ENCODE data around the gene GRK6. TPM values are rescaled to one million over a fixed set of nuclear protein-coding genes. Genes with fewer than 3 reads are reported as not detected.

GRK6 gene
- total RNA-seq, 2 experiments from 2014 or later = 186 to 192 TPM

DNA sequence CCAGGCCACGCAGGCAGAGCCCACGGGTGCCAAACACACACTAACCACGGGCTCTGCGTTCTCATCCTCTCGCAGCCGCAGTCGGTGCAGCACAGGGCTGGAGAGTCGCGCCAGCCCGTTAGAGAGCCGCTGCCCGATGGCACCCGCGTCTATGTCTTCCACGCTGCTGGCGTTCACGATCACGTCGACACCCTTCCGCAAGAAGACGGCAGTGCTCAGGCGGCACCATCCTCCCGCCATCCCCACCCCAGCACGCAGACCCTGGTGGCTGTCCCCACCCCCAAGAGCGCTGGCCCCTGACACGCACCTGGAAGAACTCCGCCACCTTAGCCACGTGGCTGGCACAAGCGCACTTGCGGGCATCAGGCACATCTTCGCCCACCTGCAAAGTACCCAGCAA is 41.0 kb downstream of the GRK6 start:
- POLR2A ChIA-PET = no interaction called here

DNA sequence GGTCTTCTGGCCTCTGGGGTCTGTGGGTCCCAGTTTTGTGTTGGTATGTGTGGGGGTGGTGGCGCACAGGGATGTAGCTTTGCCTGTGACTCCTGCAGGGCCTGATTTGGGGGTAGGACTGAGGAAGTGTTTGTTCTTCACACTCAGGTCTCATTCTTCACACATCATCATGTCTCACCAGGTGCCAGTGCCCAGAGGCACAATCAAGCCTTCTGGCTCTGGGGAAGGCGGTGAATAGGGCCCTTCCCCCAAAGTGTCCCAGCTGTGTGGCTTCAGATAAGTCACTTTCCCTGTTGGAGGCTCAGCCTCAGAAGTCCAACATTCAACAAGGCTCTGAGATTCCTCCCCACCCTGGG is 41.8 kb downstream of the GRK6 start:
- Histone ChIP-seq H3K27me3 (ENCODE audit: control insufficient read depth in 1 of 2, insufficient read depth in 2 of 2, low read length in 2 of 2) (peaks cover 0 to 5% of the 10 kb centered on the region in 2 experiments), H3K4me1 (ENCODE audit: insufficient read depth, low read length) (peaks cover 16% of the 10 kb centered on the region), H3K9me3 (ENCODE audit: control insufficient read depth in 1 of 2, insufficient read depth in 1 of 2, low read length in 2 of 2) (no peaks in the 10 kb centered on the region), H3K4me3 (ENCODE audit: low read length) (no peak overlapping the region), H3K27ac (ENCODE audit: low read depth in 1 of 2, low read length in 2 of 2) (no peak overlapping the region), H3K36me3 (ENCODE audit: insufficient read depth, low read length) (no peaks in the 10 kb centered on the region)
- no peaks in the 10 kb centered on the region for H3K36me3 Mint-ChIP-seq (ENCODE audit: low read depth)
- no peak for DNase-seq
- ChIA-PET POLR2A (interaction anchor here (0.6 kb wide), 1 partner anchor 274 kb away, joined by 4 read pairs; no protein-coding TSS in a partner anchor), CTCF (no interaction called here)
- TF ChIP-seq, protein P1, sequence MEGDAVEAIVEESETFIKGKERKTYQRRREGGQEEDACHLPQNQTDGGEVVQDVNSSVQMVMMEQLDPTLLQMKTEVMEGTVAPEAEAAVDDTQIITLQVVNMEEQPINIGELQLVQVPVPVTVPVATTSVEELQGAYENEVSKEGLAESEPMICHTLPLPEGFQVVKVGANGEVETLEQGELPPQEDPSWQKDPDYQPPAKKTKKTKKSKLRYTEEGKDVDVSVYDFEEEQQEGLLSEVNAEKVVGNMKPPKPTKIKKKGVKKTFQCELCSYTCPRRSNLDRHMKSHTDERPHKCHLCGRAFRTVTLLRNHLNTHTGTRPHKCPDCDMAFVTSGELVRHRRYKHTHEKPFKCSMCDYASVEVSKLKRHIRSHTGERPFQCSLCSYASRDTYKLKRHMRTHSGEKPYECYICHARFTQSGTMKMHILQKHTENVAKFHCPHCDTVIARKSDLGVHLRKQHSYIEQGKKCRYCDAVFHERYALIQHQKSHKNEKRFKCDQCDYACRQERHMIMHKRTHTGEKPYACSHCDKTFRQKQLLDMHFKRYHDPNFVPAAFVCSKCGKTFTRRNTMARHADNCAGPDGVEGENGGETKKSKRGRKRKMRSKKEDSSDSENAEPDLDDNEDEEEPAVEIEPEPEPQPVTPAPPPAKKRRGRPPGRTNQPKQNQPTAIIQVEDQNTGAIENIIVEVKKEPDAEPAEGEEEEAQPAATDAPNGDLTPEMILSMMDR (IDR thresholded peaks at IDR 0.05) = no peak
- H3K9me3 Mint-ChIP-seq = no peaks in the 10 kb centered on the region
- no peak for ATAC-seq (ENCODE audit: poor library complexity)
- H3K4me3 Mint-ChIP-seq = no peak overlapping the region
- H3K27ac Mint-ChIP-seq = no peak overlapping the region
- intact Hi-C loops (cut with DNase I, micrococcal nuclease) = no loop called here
- no peaks in the 10 kb centered on the region for H3K27me3 Mint-ChIP-seq
- no peaks in the 10 kb centered on the region for H3K4me1 Mint-ChIP-seq (ENCODE audit: low read depth)

More for the DNA sequence above, 41.0 kb downstream of the GRK6 start:
- DNase-seq (no peak), ATAC-seq (ENCODE audit: poor library complexity) (no peak)
- Mint-ChIP-seq H3K4me1 (ENCODE audit: low read depth) (no peaks in the 10 kb centered on the region), H3K27ac (no peak overlapping the region), H3K9me3 (no peaks in the 10 kb centered on the region), H3K36me3 (ENCODE audit: low read depth) (no peaks in the 10 kb centered on the region), H3K4me3 (no peak overlapping the region), H3K27me3 (no peaks in the 10 kb centered on the region)
- Histone ChIP-seq H3K27ac (ENCODE audit: low read depth in 1 of 2, low read length in 2 of 2) (no peak overlapping the region), H3K36me3 (ENCODE audit: insufficient read depth, low read length) (no peaks in the 10 kb centered on the region), H3K4me1 (ENCODE audit: insufficient read depth, low read length) (peaks cover 15% of the 10 kb centered on the region), H3K9me3 (ENCODE audit: control insufficient read depth in 1 of 2, insufficient read depth in 1 of 2, low read length in 2 of 2) (no peaks in the 10 kb centered on the region), H3K4me3 (ENCODE audit: low read length) (no peak overlapping the region), H3K27me3 (ENCODE audit: control insufficient read depth in 1 of 2, insufficient read depth in 2 of 2, low read length in 2 of 2) (peaks cover 0 to 3% of the 10 kb centered on the region in 2 experiments)
- TF ChIP-seq, protein P1 (IDR thresholded peaks at IDR 0.05) = no peak
- intact Hi-C loops (cut with DNase I, micrococcal nuclease) = no loop called here
- CTCF ChIA-PET = no interaction called here

DNA sequence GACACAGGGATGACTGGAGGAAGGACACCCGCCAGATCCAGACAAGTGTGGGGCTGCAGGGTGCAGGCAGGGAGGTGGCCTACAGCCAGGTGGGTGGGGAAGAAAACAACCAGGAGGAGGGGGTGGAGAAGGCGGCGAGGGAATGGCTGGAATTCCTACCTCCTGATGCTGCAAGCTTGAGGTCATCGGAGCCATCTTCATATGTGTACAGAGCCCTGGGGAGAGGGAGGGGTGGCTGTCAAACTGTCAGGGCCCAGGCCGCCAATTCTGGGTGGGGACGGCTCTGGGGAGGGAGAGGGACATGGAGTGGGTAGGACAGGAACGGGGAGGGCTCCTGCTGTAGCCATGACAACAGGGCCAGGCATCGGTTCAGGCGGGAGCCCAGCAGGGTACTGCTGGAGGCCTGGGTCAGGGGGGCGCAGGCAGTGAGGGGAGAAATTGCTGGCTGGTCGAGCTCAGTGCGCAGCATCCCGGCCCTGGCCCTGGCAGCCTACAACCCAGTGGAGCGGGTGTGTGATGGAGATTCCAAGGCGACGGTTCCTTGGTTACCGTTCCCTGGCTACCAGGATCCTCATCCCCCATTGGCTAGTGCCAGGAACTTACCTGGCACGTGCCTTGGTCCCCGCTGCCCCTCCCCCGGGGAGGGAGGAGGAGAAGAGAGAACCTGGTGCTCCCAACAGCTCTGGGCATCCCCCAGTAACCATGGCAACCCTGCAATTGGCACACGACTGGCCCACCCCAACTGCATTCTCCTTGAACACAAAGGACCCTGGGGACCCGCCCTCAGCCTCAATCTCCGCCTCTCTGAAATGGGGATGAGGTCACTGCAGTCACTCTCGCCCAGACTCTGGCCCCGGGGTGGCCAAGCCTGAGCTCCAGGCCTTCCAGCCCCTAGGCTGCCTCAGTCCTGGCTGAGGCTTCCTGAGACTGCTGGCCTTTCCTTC is 42.5 kb downstream of the GRK6 start:
- H3K4me1 Mint-ChIP-seq (ENCODE audit: low read depth) = peaks cover 2% of the 10 kb centered on the region
- TF ChIP-seq, protein P1 (IDR thresholded peaks at IDR 0.05) = no peak
- Histone ChIP-seq H3K27ac (ENCODE audit: low read depth in 1 of 2, low read length in 2 of 2) (no peak overlapping the region), H3K4me3 (ENCODE audit: low read length) (no peak overlapping the region), H3K36me3 (ENCODE audit: insufficient read depth, low read length) (no peaks in the 10 kb centered on the region), H3K27me3 (ENCODE audit: control insufficient read depth in 1 of 2, insufficient read depth in 2 of 2, low read length in 2 of 2) (peaks cover 0 to 5% of the 10 kb centered on the region in 2 experiments), H3K9me3 (ENCODE audit: control insufficient read depth in 1 of 2, insufficient read depth in 1 of 2, low read length in 2 of 2) (no peaks in the 10 kb centered on the region), H3K4me1 (ENCODE audit: insufficient read depth, low read length) (peaks cover 18% of the 10 kb centered on the region)
- intact Hi-C loops (cut with DNase I, micrococcal nuclease) = no loop called here
- no peaks in the 10 kb centered on the region for H3K36me3 Mint-ChIP-seq (ENCODE audit: low read depth)
- no peak for DNase-seq
- no peak overlapping the region for H3K4me3 Mint-ChIP-seq
- ChIA-PET CTCF (interaction anchor here (1.4 kb wide), 1 partner anchor 159 kb away, joined by 3 read pairs; no protein-coding TSS in a partner anchor), POLR2A (interaction anchor here (0.6 kb wide), 1 partner anchor 275 kb away, joined by 4 read pairs; no protein-coding TSS in a partner anchor)
- no peak overlapping the region for H3K27ac Mint-ChIP-seq
- peaks cover 2% of the 10 kb centered on the region for H3K27me3 Mint-ChIP-seq
- H3K9me3 Mint-ChIP-seq = no peaks in the 10 kb centered on the region
- no peak for ATAC-seq (ENCODE audit: poor library complexity)

Data from CD4-positive, alpha-beta T cell (primary cell).